OCI-LY7 (cell line): Measurements from ENCODE around the gene RAD9A. TPM values are rescaled to one million over a fixed set of nuclear protein-coding genes. Genes with fewer than 3 reads are reported as not detected.

Experiments
- BruUV-seq: library from RNA; stranded (reverse); fragments of 400-500 nt; replicated peaks from 2 replicates; lab custom pipeline; 2021; lab: Mats Ljungman, UMichigan
- CTCF ChIA-PET: fragments of 300-600 bp; sonication (Branson Sonifier 250); formaldehyde crosslinking; loops from one replicate; lab custom pipeline; 2022; ENCODE audit warnings: antibody characterized with exemption; ENCODE audit not compliant: unreplicated experiment; lab: Charles Lee
- POLR2A ChIA-PET: fragments of 300-600 bp; sonication (Branson Sonifier 250); formaldehyde crosslinking; loops from one replicate; lab custom pipeline; 2022; ENCODE audit warnings: antibody characterized with exemption; lab: Charles Lee
- DNase-seq: peaks from one replicate; pipeline ENCODE4 v3.0.0-alpha.2; 2015; ENCODE audit warnings: low spot score
- H2AFZ ChIP-seq: fragments of 200-600 bp; sonication (generic), shearing (Covaris generic); 2 replicates; pipeline ENCODE4 v1.6.1; 2014; ENCODE audit warnings: mild to moderate bottlenecking, antibody characterized with exemption, low read length, moderate library complexity
- H3K27ac ChIP-seq: fragments of 200-600 bp; sonication (generic); 2 replicates; pipeline ENCODE4 v1.5.1; 2014; ENCODE audit warnings: mixed run types, low read depth, mild to moderate bottlenecking, moderate library complexity, low read length, inconsistent platforms; ENCODE audit not compliant: poor library complexity, severe bottlenecking
- H3K36me3 ChIP-seq: fragments of 200-600 bp; sonication (generic); 2 replicates; pipeline ENCODE4 v1.6.1; 2014; ENCODE audit warnings: mild to moderate bottlenecking, antibody characterized with exemption, low read length, moderate library complexity, mixed read lengths; ENCODE audit not compliant: insufficient read depth
- H3K4me1 ChIP-seq: fragments of 200-600 bp; sonication (generic); 2 replicates; pipeline ENCODE4 v1.5.1; 2014; ENCODE audit warnings: mild to moderate bottlenecking, low read length; ENCODE audit not compliant: insufficient read depth, poor library complexity, severe bottlenecking
- H3K4me2 ChIP-seq: fragments of 200-600 bp; sonication (generic); 2 replicates; pipeline ENCODE4 v1.6.1; 2014; ENCODE audit warnings: mild to moderate bottlenecking, low read length
- H3K4me3 ChIP-seq: fragments of 200-600 bp; sonication (generic); 2 replicates; pipeline ENCODE4 v1.5.1; 2014; ENCODE audit warnings: mild to moderate bottlenecking, low read depth, low read length; ENCODE audit not compliant: poor library complexity, severe bottlenecking
- H3K79me2 ChIP-seq: fragments of 200-600 bp; sonication (generic); 2 replicates; pipeline ENCODE4 v1.6.1; 2016; ENCODE audit warnings: low read depth, mild to moderate bottlenecking, low read length, moderate library complexity, mixed read lengths; ENCODE audit not compliant: insufficient read depth
- H3K9me2 ChIP-seq: fragments of 200-600 bp; sonication (generic); 2 replicates; pipeline ENCODE4 v1.6.1; 2016; ENCODE audit warnings: mild to moderate bottlenecking, low read length, mixed read lengths; ENCODE audit not compliant: insufficient read depth
- H3K9me3 ChIP-seq: fragments of 200-600 bp; sonication (generic); 2 replicates; pipeline ENCODE4 v1.6.1; 2014; ENCODE audit warnings: mild to moderate bottlenecking, mixed run types, low read length, mixed read lengths
- H4K20me1 ChIP-seq: fragments of 200-600 bp; sonication (generic); 2 replicates; pipeline ENCODE4 v1.6.1; 2014; ENCODE audit warnings: mild to moderate bottlenecking, antibody characterized with exemption, low read length, moderate library complexity, mixed read lengths; ENCODE audit not compliant: insufficient read depth
- CTCF ChIP-seq: fragments of 200-600 bp; sonication (generic); conservative IDR thresholded peaks from 2 replicates; pipeline ENCODE4 v1.5.1; 2014; ENCODE audit warnings: mild to moderate bottlenecking, antibody characterized with exemption, low read length, moderate library complexity, mixed read lengths
- EZH2phosphoT487 ChIP-seq: fragments of 200-600 bp; sonication (generic); IDR thresholded peaks from 2 replicates; pipeline ENCODE4 v1.6.1; 2018; ENCODE audit warnings: low read depth, borderline replicate concordance, mild to moderate bottlenecking, mixed run types, antibody characterized with exemption, low read length, moderate library complexity, mixed read lengths
- intact Hi-C: fragments of 100-400 bp; cut with micrococcal nuclease; formaldehyde crosslinking; loops from one replicate; pipeline ENCODE4 v1.10.0; 2022; ENCODE audit not compliant: unreplicated experiment
- total RNA-seq, 2 experiments: library from RNA; depleted of rRNA in 1 of 2; stranded (reverse); fragments of >200 nt in 1 of 2; shearing (Covaris generic) in 1 of 2; gene quantifications; 2 replicates each; pipeline ENCODE4 v1.2.3, GENCODE V29; 2014 to 2022

The RAD9A gene
- total RNA-seq, 2 experiments from 2014 or later, result 51.0 to 62.2 TPM

DNA sequence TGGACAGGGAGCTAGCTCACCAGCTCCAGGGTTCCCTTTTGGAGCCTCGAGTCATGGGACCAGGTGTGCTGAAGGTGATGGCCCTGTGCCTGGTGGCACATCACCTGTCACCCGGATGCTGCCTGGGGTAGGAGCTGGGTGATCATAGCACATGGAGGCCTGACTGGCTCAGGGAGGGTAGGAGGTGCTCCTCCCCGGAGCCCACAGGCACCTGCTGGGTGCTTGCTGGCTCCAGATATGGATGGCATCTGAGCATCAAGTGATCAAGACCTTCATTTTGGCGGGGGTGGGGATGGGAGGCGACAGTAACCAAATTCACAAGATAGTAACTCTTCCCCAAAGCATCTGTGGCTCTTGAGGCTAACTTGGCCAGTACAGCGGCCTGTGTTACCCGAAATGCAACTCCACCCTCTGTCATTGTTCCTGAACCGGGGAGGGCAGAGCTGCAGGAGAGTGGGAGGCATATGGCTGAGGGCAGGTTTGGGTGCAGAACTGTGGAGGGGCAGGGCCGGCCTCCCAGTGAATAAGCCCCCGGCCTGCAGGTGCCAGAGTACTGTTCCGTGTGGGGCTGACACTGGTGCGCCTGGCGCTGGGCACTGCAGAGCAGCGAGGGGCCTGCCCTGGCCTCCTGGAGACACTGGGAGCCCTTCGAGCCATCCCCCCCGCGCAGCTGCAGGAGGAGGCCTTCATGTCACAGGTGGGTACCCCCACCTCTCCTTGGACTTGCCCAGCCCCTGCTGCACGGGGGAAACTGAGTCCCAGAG lies 16.8 kb downstream of the RAD9A start:
- Histone ChIP-seq H3K9me3 (no peaks in the 10 kb centered on the region), H3K4me2 (peak overlapping the region; percentile 73), H3K4me3 (peak overlapping the region; percentile 79), H3K27ac (peak overlapping the region; percentile 97), H3K79me2 (peaks cover 36% of the 10 kb centered on the region; the same call in 1 of the 2 replicates), H3K9me2 (no peaks in the 10 kb centered on the region), H3K36me3 (peaks cover 47% of the 10 kb centered on the region), H2AFZ (no peak overlapping the region), H3K4me1 (peaks cover 88% of the 10 kb centered on the region), H4K20me1 (no peaks in the 10 kb centered on the region)
- BruUV-seq, result no TSS peak
- CTCF ChIA-PET, result interaction anchor here (0.6 kb wide), 1 partner anchor 140 kb away, joined by 3 read pairs; no protein-coding TSS in a partner anchor
- POLR2A ChIA-PET, result interaction anchor here (0.6 to 2.0 kb wide), 6 partner anchors 10 to 77 kb away, joined by 3 to 7 read pairs (median 3); partner anchors contain the start of gene RAD9A
- intact Hi-C loops, result loop anchor here (2.0 to 10.0 kb wide), 4 partner anchors 28 to 236 kb away; partner anchors contain the start of genes PTPRCAP and TMEM134
- no peak for DNase-seq
- no peak for TF ChIP-seq CTCF
- no peak for TF ChIP-seq EZH2phosphoT487

DNA sequence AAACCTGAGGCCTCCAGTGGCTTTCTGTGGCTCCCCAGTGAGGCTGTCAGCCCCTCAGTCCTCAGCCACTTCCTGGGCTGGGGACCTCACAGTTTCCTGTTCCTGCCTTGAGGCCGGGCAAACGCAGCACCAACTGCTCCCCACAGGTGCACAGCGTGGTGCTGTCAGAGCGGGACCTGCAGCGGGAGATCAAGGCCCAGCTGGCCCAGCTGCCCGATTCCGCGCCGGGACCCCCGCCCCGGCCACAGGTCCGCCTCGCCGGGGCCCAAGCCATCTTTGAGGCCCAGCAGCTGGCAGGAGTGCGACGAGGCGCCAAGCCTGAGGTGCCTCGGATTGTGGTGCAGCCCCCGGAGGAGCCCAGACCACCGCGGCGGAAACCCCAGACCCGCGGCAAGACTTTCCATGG lies 17.5 kb downstream of the RAD9A start:
- Histone ChIP-seq H3K4me1 (peaks cover 88% of the 10 kb centered on the region), H3K9me2 (no peaks in the 10 kb centered on the region), H3K4me3 (peak overlapping the region; percentile 79), H3K9me3 (no peaks in the 10 kb centered on the region), H3K79me2 (peaks cover 31% of the 10 kb centered on the region; the same call in 1 of the 2 replicates), H3K4me2 (peak overlapping the region; percentile 73), H3K36me3 (peaks cover 47% of the 10 kb centered on the region), H2AFZ (no peak overlapping the region), H4K20me1 (no peaks in the 10 kb centered on the region), H3K27ac (peak overlapping the region; percentile 97)
- no peak for TF ChIP-seq EZH2phosphoT487
- intact Hi-C loops, result loop anchor here (2.0 to 10.0 kb wide), 4 partner anchors 28 to 236 kb away; partner anchors contain the start of genes PTPRCAP and TMEM134
- BruUV-seq, result no TSS peak
- CTCF ChIA-PET, result interaction anchor here (0.6 kb wide), 1 partner anchor 141 kb away, joined by 3 read pairs; no protein-coding TSS in a partner anchor
- POLR2A ChIA-PET, result interaction anchor here (0.6 to 1.4 kb wide), 5 partner anchors 9 to 77 kb away, joined by 3 to 7 read pairs (median 3); partner anchors contain the start of gene RAD9A
- DNase-seq, result peak; percentile 95

DNA sequence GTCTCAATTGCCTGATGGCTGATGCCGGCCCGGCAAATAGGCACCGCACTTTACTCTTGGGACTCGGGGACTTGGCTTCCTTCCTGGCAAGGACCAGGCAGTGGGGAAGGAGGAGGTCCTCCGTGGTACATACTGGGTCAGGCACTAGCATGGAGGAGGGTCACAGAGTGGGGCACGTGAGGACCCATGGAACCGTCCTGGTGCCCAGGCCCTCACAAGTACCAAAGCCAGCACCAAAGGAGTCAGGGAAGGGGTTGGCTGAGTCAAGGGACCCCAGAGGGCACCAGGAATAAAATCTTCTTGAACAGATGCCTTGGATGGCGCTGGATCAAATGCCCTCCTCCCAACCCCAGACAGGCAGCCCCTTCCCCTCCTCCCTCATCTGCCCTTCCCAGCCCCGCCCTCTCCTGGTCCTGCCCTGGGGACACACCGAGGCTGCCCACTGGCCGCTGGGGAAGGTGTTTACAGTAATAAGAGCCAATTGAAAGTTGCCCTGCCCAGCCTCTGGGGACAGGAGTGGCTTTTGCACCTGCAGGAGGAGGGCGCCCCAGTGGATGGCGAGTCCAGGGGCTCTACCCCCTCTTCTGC lies 18.1 kb downstream of the RAD9A start:
- H4K20me1 ChIP-seq, result no peaks in the 10 kb centered on the region
- peak overlapping the region; percentile 73 for H3K4me2 ChIP-seq
- intact Hi-C loops, result loop anchor here (2.0 to 10.0 kb wide), 4 partner anchors 27 to 235 kb away; partner anchors contain the start of genes PTPRCAP and TMEM134

More for the DNA sequence above, 18.1 kb downstream of the RAD9A start:
- DNase-seq, result peak; percentile 82
- BruUV-seq, result no TSS peak
- Histone ChIP-seq H3K27ac (peak overlapping the region; percentile 97), H3K4me3 (peak overlapping the region; percentile 79), H3K9me3 (no peaks in the 10 kb centered on the region), H3K36me3 (peaks cover 47% of the 10 kb centered on the region), H2AFZ (no peak overlapping the region), H3K79me2 (peaks cover 24% of the 10 kb centered on the region; the same call in 1 of the 2 replicates), H3K9me2 (no peaks in the 10 kb centered on the region), H3K4me1 (peaks cover 86% of the 10 kb centered on the region)
- TF ChIP-seq EZH2phosphoT487, result no peak
- no peak for TF ChIP-seq CTCF
- POLR2A ChIA-PET, result interaction anchor here (0.9 kb wide), 1 partner anchor 18 kb away, joined by 3 read pairs; the partner anchor contains the start of gene RAD9A
- CTCF ChIA-PET, result no interaction called here
